HG03039 (cell line): ENCODE results near the gene SUFU.
"Not testable (repeated sequence)": the region's sequence is repeated elsewhere in the genome, so short reads cannot be mapped to it uniquely, and the experiment has no call there.

Experiments
- ATAC-seq: cut with Tn5 transposase; IDR thresholded peaks from one replicate; pipeline ENCODE4 v1.9.1; 2021; ENCODE audit warnings: mild to moderate bottlenecking, moderate library complexity; ENCODE audit not compliant: unreplicated experiment

Gene SUFU

GRCh38 chr10:102665904-102666509 lies 162.2 kb downstream of the SUFU start:
- ATAC-seq = no peak

GRCh38 chr10:102667411-102667810 lies 163.6 kb downstream of the SUFU start:
- not testable (repeated sequence) for ATAC-seq

GRCh38 chr10:102668326-102669107 lies 164.7 kb downstream of the SUFU start:
- no peak for ATAC-seq

GRCh38 chr10:102669206-102670064 lies 165.7 kb downstream of the SUFU start:
- ATAC-seq = no peak

- ATAC-seq = no peak
Observed at GRCh38 chr10:102670065-102670670, 166.4 kb downstream of the SUFU start.

GRCh38 chr10:102670871-102671434 lies 167.2 kb downstream of the SUFU start:
- no peak for ATAC-seq

- ATAC-seq = no peak
Observed at GRCh38 chr10:102673236-102673818, 169.6 kb downstream of the SUFU start.

GRCh38 chr10:102673819-102674511 lies 170.2 kb downstream of the SUFU start:
- no peak for ATAC-seq

GRCh38 chr10:102674566-102674965 lies 170.8 kb downstream of the SUFU start:
- no peak for ATAC-seq

- no peak for ATAC-seq
Observed at GRCh38 chr10:102675011-102675665, 171.4 kb downstream of the SUFU start.

- ATAC-seq = no peak
Observed at GRCh38 chr10:102675666-102676533, 172.1 kb downstream of the SUFU start.

- ATAC-seq = no peak
Observed at GRCh38 chr10:102676534-102677315, 173.0 kb downstream of the SUFU start.

- ATAC-seq = no peak
Observed at GRCh38 chr10:102677331-102678067, 173.7 kb downstream of the SUFU start.

GRCh38 chr10:102678068-102678400 lies 174.3 kb downstream of the SUFU start:
- ATAC-seq = no peak

GRCh38 chr10:102678842-102679289 lies 175.1 kb downstream of the SUFU start:
- ATAC-seq = no peak

- ATAC-seq = no peak
Observed at GRCh38 chr10:102679596-102679995, 175.8 kb downstream of the SUFU start.

- ATAC-seq = no peak
Observed at GRCh38 chr10:102681696-102682095, 177.9 kb downstream of the SUFU start.
